Thymus (tissue), 11 donors: ENCODE results near the gene MEA1. TPM values are rescaled to one million over a fixed set of nuclear protein-coding genes. Genes with fewer than 3 reads are reported as not detected.

Experiments used
- DNase-seq, 9 donors: peaks; one replicate each; pipeline ENCODE4 v3.0.0-alpha.2; 2013; ENCODE audit warnings: low spot score in 9 of 9, low read depth in 6 of 9, missing footprints in 1 of 9
- H3K27ac ChIP-seq, 2 donors: one replicate each; pipeline ENCODE4 v1.5.1; 2013; ENCODE audit warnings: control low read depth in 1 of 2, low read depth in 1 of 2, low read length in 1 of 2, mild to moderate bottlenecking in 1 of 2, moderate library complexity in 1 of 2
- H3K27me3 ChIP-seq, 2 donors: one replicate each; pipeline ENCODE4 v1.5.1; 2013; ENCODE audit warnings: low read length in 1 of 2; ENCODE audit not compliant: control insufficient read depth in 2 of 2, insufficient read depth in 1 of 2
- H3K36me3 ChIP-seq, 2 donors: one replicate each; pipeline ENCODE4 v1.5.1; 2013; ENCODE audit warnings: low read length in 1 of 2, mild to moderate bottlenecking in 1 of 2, moderate library complexity in 1 of 2; ENCODE audit not compliant: control insufficient read depth in 2 of 2, insufficient read depth in 2 of 2
- H3K4me1 ChIP-seq, 2 donors: one replicate each; pipeline ENCODE4 v1.5.1; 2013; ENCODE audit warnings: low read length in 2 of 2; ENCODE audit not compliant: control insufficient read depth in 2 of 2, insufficient read depth in 2 of 2
- H3K4me3 ChIP-seq, 2 donors: one replicate each; pipeline ENCODE4 v1.5.1; 2013; ENCODE audit warnings: low read length in 2 of 2, control low read depth in 1 of 2, mild to moderate bottlenecking in 1 of 2
- H3K9me3 ChIP-seq, 2 donors: one replicate each; pipeline ENCODE4 v1.5.1; 2013; ENCODE audit warnings: low read length in 1 of 2, mild to moderate bottlenecking in 1 of 2; ENCODE audit not compliant: control insufficient read depth in 2 of 2, insufficient read depth in 1 of 2
- WGBS: extraction: QIAGEN DNeasy Blood & Tissue Kit; methylation state at CpG from one replicate; pipeline ENCODE4 v1.1.7; 2013; 5-methylcytosine and 5-hydroxymethylcytosine counted together
- polyA plus RNA-seq: library from polyadenylated mRNA; stranded (reverse); fragments of 200-250 nt; gene quantifications from one replicate; pipeline ENCODE4 v1.2.3, GENCODE V29; 2013
- total RNA-seq: library from RNA; stranded (reverse); fragments of 120-200 nt; gene quantifications from one replicate; pipeline ENCODE4 v1.2.4, GENCODE V29; 2013
- donor health status: healthy.

The MEA1 gene
- total and polyA plus RNA-seq, 2 donors, result 72.3 to 101 TPM

GRCh38 chr6:42967228-42967627 lies 46.5 kb downstream of the MEA1 start:
- H3K4me3 ChIP-seq, result no peak overlapping the region

GRCh38 chr6:42966571-42966970 lies 47.2 kb downstream of the MEA1 start:
- 91% methylated on average over 7 of the region's 7 CpGs for WGBS

More at GRCh38 chr6:42967228-42967627, 46.5 kb downstream of the MEA1 start:
- Histone ChIP-seq H3K4me1 (peaks cover 11 to 27% of the 10 kb centered on the region in 2 donors), H3K36me3 (peaks cover 64 to 89% of the 10 kb centered on the region in 2 donors), H3K9me3 (peaks cover 0 to 2% of the 10 kb centered on the region in 2 donors), H3K27me3 (no peaks in the 10 kb centered on the region), H3K27ac (no peak overlapping the region)
- DNase-seq, result no peak
- WGBS, result 98% methylated on average over 11 of the region's 11 CpGs

DNA sequence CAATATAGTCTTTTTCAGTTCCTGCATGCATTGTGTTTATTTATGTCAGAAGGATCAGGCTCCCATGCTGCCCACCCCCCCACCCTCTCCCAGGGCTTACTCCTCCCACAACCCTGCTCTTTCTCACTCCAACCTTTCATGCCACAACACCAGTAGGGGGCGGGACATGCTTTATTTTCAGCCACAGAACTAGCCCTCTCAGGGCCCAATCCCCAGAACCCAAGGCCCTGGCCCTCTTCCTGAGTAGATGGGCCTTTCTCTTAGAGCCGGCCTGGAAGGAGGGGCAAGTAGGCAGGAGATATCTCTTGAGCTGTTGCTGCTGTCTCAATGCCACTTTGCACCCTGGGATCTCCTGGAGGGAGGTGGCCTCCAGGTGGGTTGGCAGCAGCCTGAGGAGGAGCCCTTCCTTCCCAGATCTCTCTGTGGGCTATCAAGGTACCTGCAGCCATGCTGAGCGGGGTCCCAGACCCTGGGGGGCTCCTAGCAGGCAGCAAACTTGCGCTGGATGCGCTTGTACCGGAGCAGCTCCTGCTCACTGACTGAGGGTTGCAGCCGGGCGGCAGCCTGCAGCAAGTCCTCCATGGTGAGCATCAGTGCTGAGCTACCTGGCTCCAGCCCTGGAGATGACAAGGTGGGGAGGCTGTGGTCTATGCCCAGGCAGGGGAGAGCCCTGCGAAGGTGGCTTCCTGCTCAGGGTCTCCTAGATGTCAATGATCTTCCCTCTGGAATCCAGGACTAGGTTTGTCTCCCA lies 49.7 kb downstream of the MEA1 start:
- H3K4me1 ChIP-seq, result peaks cover 14 to 52% of the 10 kb centered on the region in 2 donors
- H3K27ac ChIP-seq, result peak overlapping the region in 1 of 2 donors; percentile 74
- H3K9me3 ChIP-seq, result peaks cover 0 to 4% of the 10 kb centered on the region in 2 donors
- H3K4me3 ChIP-seq, result no peak overlapping the region
- peaks cover 58 to 63% of the 10 kb centered on the region in 2 donors for H3K36me3 ChIP-seq
- peaks cover 0 to 14% of the 10 kb centered on the region in 2 donors for H3K27me3 ChIP-seq
- 98% methylated on average over 9 of the region's 9 CpGs for WGBS
- DNase-seq, result peak in 3 of 9 donors; percentile 43 to 72 (median 69)

More at GRCh38 chr6:42966571-42966970, 47.2 kb downstream of the MEA1 start:
- Histone ChIP-seq H3K27me3 (no peaks in the 10 kb centered on the region), H3K36me3 (peaks cover 64 to 88% of the 10 kb centered on the region in 2 donors), H3K4me3 (no peak overlapping the region), H3K9me3 (peaks cover 0 to 2% of the 10 kb centered on the region in 2 donors), H3K4me1 (peaks cover 11 to 34% of the 10 kb centered on the region in 2 donors), H3K27ac (no peak overlapping the region)
- DNase-seq, result no peak

- Histone ChIP-seq H3K9me3 (peaks cover 0 to 4% of the 10 kb centered on the region in 2 donors), H3K27me3 (peaks cover 0 to 14% of the 10 kb centered on the region in 2 donors), H3K4me3 (no peak overlapping the region), H3K4me1 (peaks cover 14 to 52% of the 10 kb centered on the region in 2 donors), H3K27ac (peak overlapping the region in 1 of 2 donors; percentile 74), H3K36me3 (peaks cover 51 to 56% of the 10 kb centered on the region in 2 donors)
- no peak for DNase-seq
- 96% methylated on average over 12 of the region's 12 CpGs for WGBS
Measured at GRCh38 chr6:42963179-42963854, 50.4 kb downstream of the MEA1 start.

- 86% methylated on average over 13 of the region's 13 CpGs for WGBS
- DNase-seq, result peak in 5 of 9 donors; percentile 47 to 85 (median 69)
- H3K36me3 ChIP-seq, result peaks cover 47 to 52% of the 10 kb centered on the region in 2 donors
- peak overlapping the region in 1 of 2 donors; percentile 74 for H3K27ac ChIP-seq
- H3K4me1 ChIP-seq, result peaks cover 14 to 52% of the 10 kb centered on the region in 2 donors
- peaks cover 0 to 14% of the 10 kb centered on the region in 2 donors for H3K27me3 ChIP-seq
- H3K9me3 ChIP-seq, result peaks cover 0 to 4% of the 10 kb centered on the region in 2 donors
- H3K4me3 ChIP-seq, result no peak overlapping the region
Measured at GRCh38 chr6:42962502-42963178, 51.1 kb downstream of the MEA1 start.

DNA sequence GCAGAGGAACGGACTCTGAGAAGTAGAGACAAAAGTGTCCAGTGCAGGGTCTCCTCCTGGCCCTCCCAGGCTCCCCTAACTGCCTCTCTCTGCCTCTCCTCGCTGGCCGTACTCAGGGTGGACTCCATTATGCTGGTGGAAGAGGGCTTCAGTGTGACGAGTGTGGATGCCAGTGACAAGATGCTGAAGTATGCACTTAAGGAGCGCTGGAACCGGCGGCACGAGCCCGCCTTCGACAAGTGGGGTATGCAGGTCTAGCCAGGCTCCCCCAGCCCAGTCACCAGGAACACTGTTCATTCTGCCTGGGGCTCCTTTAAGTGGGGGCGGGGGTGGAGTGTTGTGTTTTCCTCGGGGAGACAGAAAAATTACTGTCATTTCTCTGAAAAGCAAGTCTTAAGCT lies 51.6 kb downstream of the MEA1 start:
- no peak for DNase-seq

More for the DNA sequence above, 51.6 kb downstream of the MEA1 start:
- H3K27ac ChIP-seq, result peak overlapping the region in 1 of 2 donors; percentile 74
- H3K27me3 ChIP-seq, result peaks cover 0 to 14% of the 10 kb centered on the region in 2 donors
- H3K4me1 ChIP-seq, result peaks cover 14 to 52% of the 10 kb centered on the region in 2 donors
- no peak overlapping the region for H3K4me3 ChIP-seq
- WGBS, result 97% methylated on average over 12 of the region's 12 CpGs
- H3K9me3 ChIP-seq, result peaks cover 0 to 4% of the 10 kb centered on the region in 2 donors
- peaks cover 43 to 46% of the 10 kb centered on the region in 2 donors for H3K36me3 ChIP-seq

Other genes starting within 250 kb of the MEA1 start
- 6.4 TPM for gene BICRAL, start 231.9 kb downstream of the MEA1 start, total RNA-seq
- 6.7 TPM for gene BICRAL, start 231.9 kb downstream of the MEA1 start, polyA plus RNA-seq
- 77.1 TPM for gene RPL7L1, start 134.3 kb downstream of the MEA1 start, total RNA-seq
- 59.5 TPM for gene RPL7L1, start 134.3 kb downstream of the MEA1 start, polyA plus RNA-seq
- 145 TPM for gene PTCRA, start 97.9 kb downstream of the MEA1 start, total RNA-seq
- gene PTCRA, start 97.9 kb downstream of the MEA1 start, polyA plus RNA-seq, result 13.4 TPM
- gene CNPY3, start 84.5 kb downstream of the MEA1 start, total RNA-seq, result 62.6 TPM
- 59.3 TPM for gene CNPY3, start 84.5 kb downstream of the MEA1 start, polyA plus RNA-seq
- gene GNMT, start 53.2 kb downstream of the MEA1 start, total RNA-seq, result 3.0 TPM
- gene GNMT, start 53.2 kb downstream of the MEA1 start, polyA plus RNA-seq, result 2.6 TPM
- gene PEX6, start 34.8 kb downstream of the MEA1 start, total RNA-seq, result 14.6 TPM
- gene PEX6, start 34.8 kb downstream of the MEA1 start, polyA plus RNA-seq, result 16.6 TPM
- gene PPP2R5D, start 29.4 kb downstream of the MEA1 start, total RNA-seq, result 45.8 TPM
- 25.0 TPM for gene PPP2R5D, start 29.4 kb downstream of the MEA1 start, polyA plus RNA-seq
- 73.8 TPM for gene KLHDC3, start 303 bp upstream of the MEA1 start, total RNA-seq
- 87.0 TPM for gene KLHDC3, start 303 bp upstream of the MEA1 start, polyA plus RNA-seq
- 64.6 TPM for gene RRP36, start 7.7 kb upstream of the MEA1 start, total RNA-seq
- 50.1 TPM for gene RRP36, start 7.7 kb upstream of the MEA1 start, polyA plus RNA-seq
- 9.4 TPM for gene CUL7, start 39.9 kb upstream of the MEA1 start, total RNA-seq
- 5.5 TPM for gene CUL7, start 39.9 kb upstream of the MEA1 start, polyA plus RNA-seq
- 28.0 TPM for gene MRPL2, start 45.5 kb upstream of the MEA1 start, total RNA-seq
- gene MRPL2, start 45.5 kb upstream of the MEA1 start, polyA plus RNA-seq, result 49.9 TPM
- gene KLC4, start 45.7 kb upstream of the MEA1 start, total RNA-seq, result 20.3 TPM
- 27.1 TPM for gene KLC4, start 45.7 kb upstream of the MEA1 start, polyA plus RNA-seq
- gene PTK7, start 62.4 kb upstream of the MEA1 start, total RNA-seq, result 48.1 TPM
- gene PTK7, start 62.4 kb upstream of the MEA1 start, polyA plus RNA-seq, result 101 TPM
- gene SRF, start 157.3 kb upstream of the MEA1 start, total RNA-seq, result 18.1 TPM
- gene SRF, start 157.3 kb upstream of the MEA1 start, polyA plus RNA-seq, result 25.5 TPM
- gene CUL9, start 168.2 kb upstream of the MEA1 start, total RNA-seq, result 25.3 TPM
- gene CUL9, start 168.2 kb upstream of the MEA1 start, polyA plus RNA-seq, result 119 TPM
- 58.9 TPM for gene DNPH1, start 215.5 kb upstream of the MEA1 start, total RNA-seq
- 46.7 TPM for gene DNPH1, start 215.5 kb upstream of the MEA1 start, polyA plus RNA-seq
- gene TTBK1, start 229.5 kb upstream of the MEA1 start, total RNA-seq, result 0.05 TPM
- 0.09 TPM for gene TTBK1, start 229.5 kb upstream of the MEA1 start, polyA plus RNA-seq